ENCODE data around the gene ATXN1. TPM values are rescaled to one million over a fixed set of nuclear protein-coding genes. Genes with fewer than 3 reads are reported as not detected.

ATXN1 gene
- total and polyA plus RNA-seq, 2 experiments from 2014 or later, result 4.8 to 9.1 TPM

DNA sequence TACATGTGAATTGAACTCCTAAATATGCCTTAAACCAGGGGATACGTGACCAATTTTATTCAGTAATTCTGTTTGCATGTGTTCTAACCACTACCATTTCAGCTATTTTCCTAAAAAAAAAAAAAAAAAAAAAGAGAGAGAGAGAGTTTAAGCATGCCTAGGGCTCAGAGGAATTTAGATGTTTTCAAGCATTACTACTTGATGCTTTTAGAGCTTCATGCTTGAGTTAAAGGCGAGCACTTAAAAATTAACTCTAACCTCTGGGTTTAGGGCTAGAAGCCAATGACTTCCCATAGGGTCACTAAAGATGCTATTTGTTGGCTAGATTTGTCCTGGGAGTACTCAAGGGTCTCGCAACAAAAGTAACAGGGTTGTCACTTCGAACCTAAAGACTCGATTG, 217.7 kb downstream of the ATXN1 start (continued):
- TF ChIP-seq ZNF462 (CRISPR knock-in tag; IDR thresholded peaks at IDR 0.05) (no peak), EZH2 (IDR thresholded peaks at IDR 0.05; ENCODE audit: low read depth, unreplicated experiment) (no peak)

GRCh38 chr6:16542070-16542469, 219.2 kb downstream of the ATXN1 start:
- TF ChIP-seq EZH2 (IDR thresholded peaks at IDR 0.05; ENCODE audit: low read depth, unreplicated experiment) (no peak), POLR2AphosphoS5 (IDR thresholded peaks at IDR 0.05; ENCODE audit: low read depth) (no peak), EZH2phosphoT487 (IDR thresholded peaks at IDR 0.05; ENCODE audit: unreplicated experiment) (no peak), CREB1 (CRISPR knock-in tag; IDR thresholded peaks at IDR 0.05; ENCODE audit: low read depth) (no peak), CTCF (conservative IDR thresholded peaks at IDR 0.05; ENCODE audit: low read depth in 2 of 2) (no peak), ZNF331 (CRISPR knock-in tag; IDR thresholded peaks at IDR 0.05; ENCODE audit: low read depth) (no peak)
- Histone ChIP-seq H3K27me3 (ENCODE audit: insufficient read depth) (no peaks in the 10 kb centered on the region), H2AFZ (no peak overlapping the region), H3K9me2 (ENCODE audit: insufficient read depth) (no peaks in the 10 kb centered on the region), H3K27ac (ENCODE audit: low read depth) (no peak overlapping the region), H3K4me2 (no peak overlapping the region), H3K79me2 (replicated peaks; ENCODE audit: insufficient read depth) (no peaks in the 10 kb centered on the region), H3K4me3 (no peak overlapping the region), H3K4me1 (ENCODE audit: insufficient read depth) (no peaks in the 10 kb centered on the region), H3K36me3 (ENCODE audit: insufficient read depth) (no peaks in the 10 kb centered on the region), H4K20me1 (replicated peaks; ENCODE audit: insufficient read depth) (no peaks in the 10 kb centered on the region), H3F3A (replicated peaks; ENCODE audit: low read depth) (no peaks in the 10 kb centered on the region)
- Mint-ChIP-seq H3K27ac (no peak overlapping the region), H3K4me3 (no peak overlapping the region), H3K4me1 (peaks cover 3% of the 10 kb centered on the region; the same call in 2 of the 3 replicates), H3K9me3 (no peaks in the 10 kb centered on the region), H3K27me3 (ENCODE audit: insufficient read depth, low read depth, poor library complexity) (no peaks in the 10 kb centered on the region), H3K36me3 (ENCODE audit: low read depth) (no peaks in the 10 kb centered on the region)
- no peak for ATAC-seq
- DNase-seq (ENCODE audit: low spot score), result no peak

Data from GM23338 (cell line).